ENCODE data around the gene PRDX4.

DNA sequence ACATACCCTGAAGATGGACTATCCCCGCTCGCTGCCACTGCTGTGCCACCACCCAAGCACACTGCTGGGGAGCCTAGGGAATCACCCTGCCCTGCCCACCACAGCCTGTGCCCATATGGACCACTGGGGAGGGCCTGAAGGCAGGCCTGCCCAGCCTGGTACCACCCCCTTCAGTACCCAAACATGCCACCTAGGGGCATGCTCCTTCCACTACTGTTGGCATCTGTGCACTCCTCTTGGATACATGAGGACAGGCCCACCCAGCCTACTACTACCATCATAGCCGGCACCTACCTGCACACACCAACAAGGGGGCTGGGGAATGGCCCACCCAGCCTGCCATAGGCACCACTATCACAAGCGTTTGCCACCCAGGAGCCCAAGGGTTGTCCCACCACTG is 30.1 kb upstream of the PRDX4 start:
- TF ChIP-seq, protein P1, sequence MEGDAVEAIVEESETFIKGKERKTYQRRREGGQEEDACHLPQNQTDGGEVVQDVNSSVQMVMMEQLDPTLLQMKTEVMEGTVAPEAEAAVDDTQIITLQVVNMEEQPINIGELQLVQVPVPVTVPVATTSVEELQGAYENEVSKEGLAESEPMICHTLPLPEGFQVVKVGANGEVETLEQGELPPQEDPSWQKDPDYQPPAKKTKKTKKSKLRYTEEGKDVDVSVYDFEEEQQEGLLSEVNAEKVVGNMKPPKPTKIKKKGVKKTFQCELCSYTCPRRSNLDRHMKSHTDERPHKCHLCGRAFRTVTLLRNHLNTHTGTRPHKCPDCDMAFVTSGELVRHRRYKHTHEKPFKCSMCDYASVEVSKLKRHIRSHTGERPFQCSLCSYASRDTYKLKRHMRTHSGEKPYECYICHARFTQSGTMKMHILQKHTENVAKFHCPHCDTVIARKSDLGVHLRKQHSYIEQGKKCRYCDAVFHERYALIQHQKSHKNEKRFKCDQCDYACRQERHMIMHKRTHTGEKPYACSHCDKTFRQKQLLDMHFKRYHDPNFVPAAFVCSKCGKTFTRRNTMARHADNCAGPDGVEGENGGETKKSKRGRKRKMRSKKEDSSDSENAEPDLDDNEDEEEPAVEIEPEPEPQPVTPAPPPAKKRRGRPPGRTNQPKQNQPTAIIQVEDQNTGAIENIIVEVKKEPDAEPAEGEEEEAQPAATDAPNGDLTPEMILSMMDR (IDR thresholded peaks at IDR 0.05), result no peak
- no peak for TF ChIP-seq ZFX (IDR thresholded peaks at IDR 0.05; ENCODE audit: borderline replicate concordance)
